Measurements from ENCODE around the gene MYOG.

The MYOG gene

GRCh38 chr1:203116091-203116820 lies 30.4 kb upstream of the MYOG start:
- H2AFZ ChIP-seq (ENCODE audit: low read depth): no peak overlapping the region
- H3K4me1 ChIP-seq (ENCODE audit: low read depth, poor library complexity, severe bottlenecking): no peaks in the 10 kb centered on the region
- no peaks in the 10 kb centered on the region for H3K79me2 ChIP-seq (ENCODE audit: insufficient read depth, low read depth)
- H3K4me3 ChIP-seq (IDR thresholded peaks at IDR 0.05; ENCODE audit: insufficient read depth, low read depth, low read length): no peak overlapping the region
- H3K27ac ChIP-seq: no peak overlapping the region
- no peak overlapping the region for H3K9ac ChIP-seq
- no peaks in the 10 kb centered on the region for H4K20me1 ChIP-seq (ENCODE audit: insufficient read depth)
- H3K4me2 ChIP-seq: no peak overlapping the region
- TF ChIP-seq, protein P1, sequence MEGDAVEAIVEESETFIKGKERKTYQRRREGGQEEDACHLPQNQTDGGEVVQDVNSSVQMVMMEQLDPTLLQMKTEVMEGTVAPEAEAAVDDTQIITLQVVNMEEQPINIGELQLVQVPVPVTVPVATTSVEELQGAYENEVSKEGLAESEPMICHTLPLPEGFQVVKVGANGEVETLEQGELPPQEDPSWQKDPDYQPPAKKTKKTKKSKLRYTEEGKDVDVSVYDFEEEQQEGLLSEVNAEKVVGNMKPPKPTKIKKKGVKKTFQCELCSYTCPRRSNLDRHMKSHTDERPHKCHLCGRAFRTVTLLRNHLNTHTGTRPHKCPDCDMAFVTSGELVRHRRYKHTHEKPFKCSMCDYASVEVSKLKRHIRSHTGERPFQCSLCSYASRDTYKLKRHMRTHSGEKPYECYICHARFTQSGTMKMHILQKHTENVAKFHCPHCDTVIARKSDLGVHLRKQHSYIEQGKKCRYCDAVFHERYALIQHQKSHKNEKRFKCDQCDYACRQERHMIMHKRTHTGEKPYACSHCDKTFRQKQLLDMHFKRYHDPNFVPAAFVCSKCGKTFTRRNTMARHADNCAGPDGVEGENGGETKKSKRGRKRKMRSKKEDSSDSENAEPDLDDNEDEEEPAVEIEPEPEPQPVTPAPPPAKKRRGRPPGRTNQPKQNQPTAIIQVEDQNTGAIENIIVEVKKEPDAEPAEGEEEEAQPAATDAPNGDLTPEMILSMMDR (conservative IDR thresholded peaks at IDR 0.05; ENCODE audit: low read depth, low read length): no peak
- no peaks in the 10 kb centered on the region; the same call in 1 of the 2 replicates for H3K27me3 ChIP-seq (ENCODE audit: insufficient read depth, low read depth)
- H3K36me3 ChIP-seq (ENCODE audit: insufficient read depth): no peaks in the 10 kb centered on the region

DNA sequence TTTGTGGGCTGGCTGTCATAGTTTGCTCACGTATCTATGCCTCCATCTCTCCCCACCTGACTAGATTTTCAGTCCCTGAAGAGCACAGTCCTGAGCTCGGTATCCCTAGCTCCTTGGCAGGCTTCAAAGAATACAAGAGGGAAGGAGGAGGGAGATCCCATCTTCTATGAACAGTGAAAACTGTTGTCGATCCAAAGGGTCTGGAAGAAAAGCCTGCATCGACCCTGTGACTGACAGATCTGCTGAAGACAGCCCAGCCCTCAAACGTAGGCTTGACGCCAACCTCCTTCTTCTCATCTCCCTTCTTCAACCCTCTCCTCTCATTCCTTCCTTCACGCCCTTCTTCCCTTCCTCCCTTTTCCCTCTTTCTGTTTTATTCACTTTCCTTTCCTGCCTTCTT lies 28.4 kb upstream of the MYOG start:
- H3K27me3 ChIP-seq (ENCODE audit: insufficient read depth, low read depth): no peaks in the 10 kb centered on the region; the same call in 1 of the 2 replicates

DNA sequence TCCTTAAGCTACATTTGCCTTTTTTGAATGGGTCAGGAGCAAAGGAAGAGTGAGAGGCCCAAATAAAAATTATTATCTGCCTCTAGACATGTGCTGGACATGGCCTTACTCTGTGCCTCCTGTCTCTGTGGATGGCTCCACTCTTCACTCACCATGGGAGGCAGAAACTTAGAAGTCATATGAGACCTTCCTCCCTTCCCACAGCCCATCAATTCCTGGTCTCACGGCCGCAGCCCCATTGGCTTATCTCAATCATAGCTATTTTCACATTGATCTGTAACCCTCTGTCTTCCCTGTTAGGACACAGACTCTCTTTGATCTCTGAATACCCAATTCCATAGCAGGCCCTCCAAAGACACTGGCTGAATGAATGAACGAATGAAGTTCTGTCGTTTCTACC lies 27.5 kb upstream of the MYOG start:
- TF ChIP-seq, protein P1 (conservative IDR thresholded peaks at IDR 0.05; ENCODE audit: low read depth, low read length): no peak
- Histone ChIP-seq H3K9ac (no peak overlapping the region), H3K4me1 (ENCODE audit: low read depth, poor library complexity, severe bottlenecking) (no peaks in the 10 kb centered on the region), H3K4me3 (IDR thresholded peaks at IDR 0.05; ENCODE audit: insufficient read depth, low read depth, low read length) (no peak overlapping the region), H3K27ac (no peak overlapping the region), H3K4me2 (no peak overlapping the region), H3K27me3 (ENCODE audit: insufficient read depth, low read depth) (no peaks in the 10 kb centered on the region), H3K36me3 (ENCODE audit: insufficient read depth) (no peaks in the 10 kb centered on the region), H2AFZ (ENCODE audit: low read depth) (no peak overlapping the region), H3K79me2 (ENCODE audit: insufficient read depth, low read depth) (no peaks in the 10 kb centered on the region), H4K20me1 (ENCODE audit: insufficient read depth) (no peaks in the 10 kb centered on the region)

More for the DNA sequence above, 28.4 kb upstream of the MYOG start:
- Histone ChIP-seq H3K79me2 (ENCODE audit: insufficient read depth, low read depth) (no peaks in the 10 kb centered on the region), H3K36me3 (ENCODE audit: insufficient read depth) (no peaks in the 10 kb centered on the region), H3K4me2 (no peak overlapping the region), H3K4me1 (ENCODE audit: low read depth, poor library complexity, severe bottlenecking) (no peaks in the 10 kb centered on the region), H2AFZ (ENCODE audit: low read depth) (no peak overlapping the region), H3K9ac (no peak overlapping the region), H3K27ac (no peak overlapping the region), H3K4me3 (IDR thresholded peaks at IDR 0.05; ENCODE audit: insufficient read depth, low read depth, low read length) (no peak overlapping the region), H4K20me1 (ENCODE audit: insufficient read depth) (no peaks in the 10 kb centered on the region)
- TF ChIP-seq, protein P1 (conservative IDR thresholded peaks at IDR 0.05; ENCODE audit: low read depth, low read length): no peak

GRCh38 chr1:203112475-203112874 lies 26.7 kb upstream of the MYOG start:
- H3K4me1 ChIP-seq (ENCODE audit: low read depth, poor library complexity, severe bottlenecking): no peaks in the 10 kb centered on the region
- no peaks in the 10 kb centered on the region for H3K79me2 ChIP-seq (ENCODE audit: insufficient read depth, low read depth)
- H3K4me2 ChIP-seq: no peak overlapping the region
- no peak overlapping the region for H2AFZ ChIP-seq (ENCODE audit: low read depth)
- no peaks in the 10 kb centered on the region for H3K36me3 ChIP-seq (ENCODE audit: insufficient read depth)
- H3K4me3 ChIP-seq (IDR thresholded peaks at IDR 0.05; ENCODE audit: insufficient read depth, low read depth, low read length): no peak overlapping the region
- H3K27ac ChIP-seq: no peak overlapping the region
- TF ChIP-seq, protein P1 (conservative IDR thresholded peaks at IDR 0.05; ENCODE audit: low read depth, low read length): no peak
- no peaks in the 10 kb centered on the region for H4K20me1 ChIP-seq (ENCODE audit: insufficient read depth)
- no peak overlapping the region for H3K9ac ChIP-seq
- no peaks in the 10 kb centered on the region for H3K27me3 ChIP-seq (ENCODE audit: insufficient read depth, low read depth)
